Choroid plexus epithelial cell (primary cell): ENCODE data around the gene ST6GALNAC3.

ENCODE experiments used
- DNase-seq: peaks from one replicate; pipeline ENCODE4 v3.0.0-alpha.2; 2010; ENCODE audit warnings: low read depth
- H3K4me3 ChIP-seq: 2 replicates; pipeline ENCODE4 v1.5.1; 2011; ENCODE audit warnings: low read depth, mild to moderate bottlenecking, control low read depth, low read length, moderate library complexity
- CTCF ChIP-seq: conservative IDR thresholded peaks from 2 replicates; pipeline ENCODE4 v1.5.1; 2011; ENCODE audit warnings: low read depth, mild to moderate bottlenecking, control low read depth, inconsistent platforms, low read length, moderate library complexity

ST6GALNAC3 gene

GRCh38 chr1:76576876-76577524 is 502.5 kb downstream of the ST6GALNAC3 start:
- H3K4me3 ChIP-seq: no peak overlapping the region
- no peak for TF ChIP-seq CTCF
- no peak for DNase-seq

GRCh38 chr1:76577525-76578185 is 503.1 kb downstream of the ST6GALNAC3 start:
- TF ChIP-seq CTCF: no peak
- no peak for DNase-seq
- H3K4me3 ChIP-seq: no peak overlapping the region

GRCh38 chr1:76580206-76580605 is 505.7 kb downstream of the ST6GALNAC3 start:
- H3K4me3 ChIP-seq: no peak overlapping the region
- DNase-seq: no peak
- no peak for TF ChIP-seq CTCF

- no peak for DNase-seq
- no peak overlapping the region for H3K4me3 ChIP-seq
- TF ChIP-seq CTCF: no peak
These were observed 507.2 kb downstream of the ST6GALNAC3 start for GRCh38 chr1:76581712-76582111.

GRCh38 chr1:76583235-76583868 is 508.8 kb downstream of the ST6GALNAC3 start:
- no peak for DNase-seq
- H3K4me3 ChIP-seq: no peak overlapping the region
- TF ChIP-seq CTCF: no peak

GRCh38 chr1:76583875-76584477 is 509.4 kb downstream of the ST6GALNAC3 start:
- DNase-seq: no peak
- no peak overlapping the region for H3K4me3 ChIP-seq
- no peak for TF ChIP-seq CTCF
